A673 (cell line): Measurements from ENCODE around the gene PIAS1. TPM values are rescaled to one million over a fixed set of nuclear protein-coding genes. Genes with fewer than 3 reads are reported as not detected.

Source experiments
- BruUV-seq: library from RNA; stranded (reverse); fragments of 400-500 nt; replicated peaks from 2 replicates; lab custom pipeline; 2021; lab: Mats Ljungman, UMichigan
- CTCF ChIA-PET: fragments of 300-600 bp; sonication (Branson Sonifier 250); formaldehyde crosslinking; loops from one replicate; lab custom pipeline; 2022; ENCODE audit warnings: antibody characterized with exemption; lab: Charles Lee
- POLR2A ChIA-PET: fragments of 300-600 bp; sonication (Branson Sonifier 250); formaldehyde crosslinking; loops from one replicate; lab custom pipeline; 2022; ENCODE audit warnings: antibody characterized with exemption; ENCODE audit not compliant: low non-redundant PET; lab: Charles Lee
- DNase-seq: peaks from one replicate; pipeline ENCODE4 v3.0.0-alpha.2; 2015; ENCODE audit warnings: low spot score
- H3K27ac ChIP-seq: fragments of 200-600 bp; sonication (generic); 2 replicates; pipeline ENCODE4 v1.5.1; 2016; ENCODE audit warnings: mixed run types, low read depth, mild to moderate bottlenecking, mixed read lengths, antibody characterized with exemption, low read length; ENCODE audit not compliant: poor library complexity, severe bottlenecking
- H3K27me3 ChIP-seq: fragments of 200-600 bp; sonication (generic); replicated peaks from 2 replicates; pipeline ENCODE4 v1.6.1; 2017; ENCODE audit warnings: mixed run types, low read depth, mild to moderate bottlenecking, mixed read lengths, antibody characterized with exemption, low read length; ENCODE audit not compliant: insufficient read depth, poor library complexity
- H3K36me3 ChIP-seq: fragments of 200-600 bp; sonication (generic); 2 replicates; pipeline ENCODE4 v1.6.1; 2016; ENCODE audit warnings: mixed run types, mild to moderate bottlenecking, mixed read lengths, antibody characterized with exemption, low read length; ENCODE audit not compliant: insufficient read depth, poor library complexity, severe bottlenecking
- H3K4me1 ChIP-seq: fragments of 200-600 bp; sonication (generic); 2 replicates; pipeline ENCODE4 v1.6.1; 2017; ENCODE audit warnings: mixed run types, mild to moderate bottlenecking, mixed read lengths, antibody characterized with exemption, low read length; ENCODE audit not compliant: insufficient read depth, poor library complexity, severe bottlenecking
- H3K4me3 ChIP-seq: fragments of 200-600 bp; sonication (generic); 2 replicates; pipeline ENCODE4 v1.5.1; 2016; ENCODE audit warnings: low read depth, mixed run types, mild to moderate bottlenecking, mixed read lengths, low read length; ENCODE audit not compliant: poor library complexity, severe bottlenecking
- H3K9me3 ChIP-seq: fragments of 200-600 bp; sonication (generic); 2 replicates; pipeline ENCODE4 v1.6.1; 2016; ENCODE audit warnings: mixed run types, low read depth, mild to moderate bottlenecking, mixed read lengths, antibody characterized with exemption, low read length; ENCODE audit not compliant: poor library complexity, severe bottlenecking
- EZH2 ChIP-seq: fragments of 200-600 bp; sonication (generic); IDR thresholded peaks from 2 replicates; pipeline ENCODE4 v1.6.1; 2017; ENCODE audit warnings: borderline replicate concordance, low read depth, mild to moderate bottlenecking, mixed read lengths, antibody characterized with exemption, low read length; ENCODE audit not compliant: poor library complexity, severe bottlenecking
- intact Hi-C: fragments of 100-400 bp; cut with micrococcal nuclease; formaldehyde crosslinking; loops from one replicate; pipeline ENCODE4 v1.10.0; 2022; ENCODE audit not compliant: unreplicated experiment
- total RNA-seq: library from RNA; stranded (reverse); gene quantifications from 2 replicates; pipeline ENCODE4 v1.2.3, GENCODE V29; 2021
- TF ChIP-seq, protein P1 (sequence below): fragments of 300-800, 200-600 bp; sonication (generic); conservative IDR thresholded peaks from 2 replicates; pipeline ENCODE4 v1.5.1; 2017; ENCODE audit warnings: low read depth, mild to moderate bottlenecking, antibody characterized with exemption, low read length, moderate library complexity, mixed read lengths

The PIAS1 gene
- total RNA-seq, 1 experiment from 2014 or later, result 40.2 TPM

DNA sequence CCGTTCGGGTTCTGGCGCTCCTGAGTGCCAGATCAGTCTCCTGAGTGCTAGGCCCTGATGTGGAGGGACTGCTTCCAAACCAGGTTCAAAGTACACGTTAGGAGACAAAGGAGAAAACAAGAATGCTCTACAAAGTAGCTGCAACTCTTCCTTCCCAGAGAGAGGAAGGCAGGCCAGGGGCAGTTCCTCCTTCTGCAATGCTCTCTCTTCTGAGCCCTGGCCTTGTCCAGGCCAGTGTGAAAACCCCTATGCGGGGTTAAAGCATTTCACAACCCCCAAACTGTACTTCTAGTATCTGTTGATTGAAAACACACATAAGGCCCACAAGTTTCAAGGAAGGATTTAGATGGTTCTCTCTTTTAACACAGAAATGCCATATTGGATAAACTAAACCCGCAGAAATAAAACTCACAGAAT, 160.7 kb downstream of the PIAS1 start:
- intact Hi-C loops, result no loop called here

DNA sequence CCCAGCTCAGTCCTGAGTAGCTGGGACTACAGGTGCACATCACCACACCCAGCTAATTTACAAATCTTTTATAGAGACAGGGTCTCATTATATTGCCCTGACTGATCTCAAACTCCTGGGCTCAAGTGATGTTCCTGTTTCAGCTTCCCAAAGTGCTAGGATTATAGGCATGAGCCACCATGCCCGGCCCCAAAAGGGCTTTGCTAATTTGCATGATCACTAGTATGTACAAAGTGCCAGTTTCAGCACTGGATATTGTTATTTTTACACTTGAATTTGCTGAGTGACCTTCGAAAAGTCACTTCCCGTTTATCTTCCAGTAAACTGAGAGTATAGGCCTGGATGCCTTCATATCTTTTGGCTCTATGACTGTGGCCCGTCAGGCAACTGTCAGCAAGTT, 163.2 kb downstream of the PIAS1 start:
- DNase-seq, result no peak
- H3K27me3 ChIP-seq, result no peaks in the 10 kb centered on the region
- H3K36me3 ChIP-seq, result peaks cover 15% of the 10 kb centered on the region
- no peak overlapping the region for H3K27ac ChIP-seq
- H3K9me3 ChIP-seq, result no peaks in the 10 kb centered on the region
- POLR2A ChIA-PET, result no interaction called here
- no peaks in the 10 kb centered on the region for H3K4me1 ChIP-seq
- CTCF ChIA-PET, result no interaction called here
- no peak overlapping the region for H3K4me3 ChIP-seq
- no TSS peak for BruUV-seq
- TF ChIP-seq, protein P1, sequence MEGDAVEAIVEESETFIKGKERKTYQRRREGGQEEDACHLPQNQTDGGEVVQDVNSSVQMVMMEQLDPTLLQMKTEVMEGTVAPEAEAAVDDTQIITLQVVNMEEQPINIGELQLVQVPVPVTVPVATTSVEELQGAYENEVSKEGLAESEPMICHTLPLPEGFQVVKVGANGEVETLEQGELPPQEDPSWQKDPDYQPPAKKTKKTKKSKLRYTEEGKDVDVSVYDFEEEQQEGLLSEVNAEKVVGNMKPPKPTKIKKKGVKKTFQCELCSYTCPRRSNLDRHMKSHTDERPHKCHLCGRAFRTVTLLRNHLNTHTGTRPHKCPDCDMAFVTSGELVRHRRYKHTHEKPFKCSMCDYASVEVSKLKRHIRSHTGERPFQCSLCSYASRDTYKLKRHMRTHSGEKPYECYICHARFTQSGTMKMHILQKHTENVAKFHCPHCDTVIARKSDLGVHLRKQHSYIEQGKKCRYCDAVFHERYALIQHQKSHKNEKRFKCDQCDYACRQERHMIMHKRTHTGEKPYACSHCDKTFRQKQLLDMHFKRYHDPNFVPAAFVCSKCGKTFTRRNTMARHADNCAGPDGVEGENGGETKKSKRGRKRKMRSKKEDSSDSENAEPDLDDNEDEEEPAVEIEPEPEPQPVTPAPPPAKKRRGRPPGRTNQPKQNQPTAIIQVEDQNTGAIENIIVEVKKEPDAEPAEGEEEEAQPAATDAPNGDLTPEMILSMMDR, result no peak
- no peak for TF ChIP-seq EZH2
- intact Hi-C loops, result no loop called here

More for the DNA sequence above, 160.7 kb downstream of the PIAS1 start:
- ChIA-PET CTCF (interaction anchor here (0.7 kb wide), 1 partner anchor 170 kb away, joined by 17 read pairs; no protein-coding TSS in a partner anchor), POLR2A (interaction anchor here (0.6 kb wide), 1 partner anchor 141 kb away, joined by 3 read pairs; no protein-coding TSS in a partner anchor)
- TF ChIP-seq, protein P1, result no peak
- TF ChIP-seq EZH2, result no peak
- Histone ChIP-seq H3K27me3 (no peaks in the 10 kb centered on the region), H3K4me1 (no peaks in the 10 kb centered on the region), H3K36me3 (peaks cover 15% of the 10 kb centered on the region), H3K27ac (no peak overlapping the region), H3K9me3 (no peaks in the 10 kb centered on the region), H3K4me3 (no peak overlapping the region)
- no TSS peak for BruUV-seq
- no peak for DNase-seq

DNA sequence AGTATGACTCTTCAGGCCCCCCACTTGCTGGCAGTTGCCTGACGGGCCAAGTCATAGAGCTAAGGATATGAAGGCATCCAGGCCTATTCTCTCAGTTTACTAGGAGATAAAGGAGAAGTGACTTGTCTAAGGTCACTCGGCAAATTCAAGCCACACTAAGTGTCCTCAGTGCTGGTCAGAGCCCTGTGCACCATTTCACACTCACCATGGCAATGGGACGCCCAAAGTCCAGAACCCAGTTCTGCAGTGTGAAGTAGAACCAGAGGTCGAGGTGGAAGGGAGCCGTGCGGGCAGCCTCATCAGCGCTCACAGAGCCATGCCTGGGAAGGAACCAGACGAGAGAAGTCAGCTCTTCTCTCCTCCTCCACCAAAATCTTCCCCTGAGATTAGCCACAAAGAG, 164.2 kb downstream of the PIAS1 start:
- intact Hi-C loops, result no loop called here
- Histone ChIP-seq H3K4me1 (no peaks in the 10 kb centered on the region), H3K27ac (no peak overlapping the region), H3K9me3 (no peaks in the 10 kb centered on the region), H3K27me3 (no peaks in the 10 kb centered on the region), H3K4me3 (no peak overlapping the region), H3K36me3 (peaks cover 15% of the 10 kb centered on the region)
- ChIA-PET POLR2A (no interaction called here), CTCF (no interaction called here)
- TF ChIP-seq, protein P1, result no peak
- no peak for TF ChIP-seq EZH2
- no TSS peak for BruUV-seq
- no peak for DNase-seq
